OCI-LY7 (cell line): ENCODE results near the gene DPH1. TPM values are rescaled to one million over a fixed set of nuclear protein-coding genes. Genes with fewer than 3 reads are reported as not detected.

Source experiments
- BruUV-seq: library from RNA; stranded (reverse); fragments of 400-500 nt; replicated peaks from 2 replicates; lab custom pipeline; 2021; lab: Mats Ljungman, UMichigan
- CTCF ChIA-PET: fragments of 300-600 bp; sonication (Branson Sonifier 250); formaldehyde crosslinking; loops from one replicate; lab custom pipeline; 2022; ENCODE audit warnings: antibody characterized with exemption; ENCODE audit not compliant: unreplicated experiment; lab: Charles Lee
- POLR2A ChIA-PET: fragments of 300-600 bp; sonication (Branson Sonifier 250); formaldehyde crosslinking; loops from one replicate; lab custom pipeline; 2022; ENCODE audit warnings: antibody characterized with exemption; lab: Charles Lee
- DNase-seq: peaks from one replicate; pipeline ENCODE4 v3.0.0-alpha.2; 2015; ENCODE audit warnings: low spot score
- H2AFZ ChIP-seq: fragments of 200-600 bp; sonication (generic), shearing (Covaris generic); 2 replicates; pipeline ENCODE4 v1.6.1; 2014; ENCODE audit warnings: mild to moderate bottlenecking, antibody characterized with exemption, low read length, moderate library complexity
- H3K27ac ChIP-seq: fragments of 200-600 bp; sonication (generic); 2 replicates; pipeline ENCODE4 v1.5.1; 2014; ENCODE audit warnings: mixed run types, low read depth, mild to moderate bottlenecking, moderate library complexity, low read length, inconsistent platforms; ENCODE audit not compliant: poor library complexity, severe bottlenecking
- H3K36me3 ChIP-seq: fragments of 200-600 bp; sonication (generic); 2 replicates; pipeline ENCODE4 v1.6.1; 2014; ENCODE audit warnings: mild to moderate bottlenecking, antibody characterized with exemption, low read length, moderate library complexity, mixed read lengths; ENCODE audit not compliant: insufficient read depth
- H3K4me1 ChIP-seq: fragments of 200-600 bp; sonication (generic); 2 replicates; pipeline ENCODE4 v1.5.1; 2014; ENCODE audit warnings: mild to moderate bottlenecking, low read length; ENCODE audit not compliant: insufficient read depth, poor library complexity, severe bottlenecking
- H3K4me2 ChIP-seq: fragments of 200-600 bp; sonication (generic); 2 replicates; pipeline ENCODE4 v1.6.1; 2014; ENCODE audit warnings: mild to moderate bottlenecking, low read length
- H3K4me3 ChIP-seq: fragments of 200-600 bp; sonication (generic); 2 replicates; pipeline ENCODE4 v1.5.1; 2014; ENCODE audit warnings: mild to moderate bottlenecking, low read depth, low read length; ENCODE audit not compliant: poor library complexity, severe bottlenecking
- H3K79me2 ChIP-seq: fragments of 200-600 bp; sonication (generic); 2 replicates; pipeline ENCODE4 v1.6.1; 2016; ENCODE audit warnings: low read depth, mild to moderate bottlenecking, low read length, moderate library complexity, mixed read lengths; ENCODE audit not compliant: insufficient read depth
- H3K9me2 ChIP-seq: fragments of 200-600 bp; sonication (generic); 2 replicates; pipeline ENCODE4 v1.6.1; 2016; ENCODE audit warnings: mild to moderate bottlenecking, low read length, mixed read lengths; ENCODE audit not compliant: insufficient read depth
- H3K9me3 ChIP-seq: fragments of 200-600 bp; sonication (generic); 2 replicates; pipeline ENCODE4 v1.6.1; 2014; ENCODE audit warnings: mild to moderate bottlenecking, mixed run types, low read length, mixed read lengths
- H4K20me1 ChIP-seq: fragments of 200-600 bp; sonication (generic); 2 replicates; pipeline ENCODE4 v1.6.1; 2014; ENCODE audit warnings: mild to moderate bottlenecking, antibody characterized with exemption, low read length, moderate library complexity, mixed read lengths; ENCODE audit not compliant: insufficient read depth
- CTCF ChIP-seq: fragments of 200-600 bp; sonication (generic); conservative IDR thresholded peaks from 2 replicates; pipeline ENCODE4 v1.5.1; 2014; ENCODE audit warnings: mild to moderate bottlenecking, antibody characterized with exemption, low read length, moderate library complexity, mixed read lengths
- EZH2phosphoT487 ChIP-seq: fragments of 200-600 bp; sonication (generic); IDR thresholded peaks from 2 replicates; pipeline ENCODE4 v1.6.1; 2018; ENCODE audit warnings: low read depth, borderline replicate concordance, mild to moderate bottlenecking, mixed run types, antibody characterized with exemption, low read length, moderate library complexity, mixed read lengths
- intact Hi-C: fragments of 100-400 bp; cut with micrococcal nuclease; formaldehyde crosslinking; loops from one replicate; pipeline ENCODE4 v1.10.0; 2022; ENCODE audit not compliant: unreplicated experiment
- total RNA-seq, 2 experiments: library from RNA; depleted of rRNA in 1 of 2; stranded (reverse); fragments of >200 nt in 1 of 2; shearing (Covaris generic) in 1 of 2; gene quantifications; 2 replicates each; pipeline ENCODE4 v1.2.3, GENCODE V29; 2014 to 2022

Gene DPH1
- total RNA-seq, 2 experiments from 2014 or later = 26.5 to 35.1 TPM

- no TSS peak for BruUV-seq
- no peaks in the 10 kb centered on the region for H3K79me2 ChIP-seq
- intact Hi-C loops = no loop called here
- TF ChIP-seq EZH2phosphoT487 (no peak), CTCF (no peak)
- no peaks in the 10 kb centered on the region for H3K9me2 ChIP-seq
- peaks cover 4% of the 10 kb centered on the region for H3K4me1 ChIP-seq
- H3K9me3 ChIP-seq = no peaks in the 10 kb centered on the region
- H3K36me3 ChIP-seq = no peaks in the 10 kb centered on the region
- no peaks in the 10 kb centered on the region for H4K20me1 ChIP-seq
- DNase-seq = no peak
- no peak overlapping the region for H3K27ac ChIP-seq
- H2AFZ ChIP-seq = no peak overlapping the region
- ChIA-PET CTCF (no interaction called here), POLR2A (no interaction called here)
- H3K4me2 ChIP-seq = no peak overlapping the region
- H3K4me3 ChIP-seq = no peak overlapping the region
Observed at GRCh38 chr17:2023692-2024571, 6.0 kb upstream of the DPH1 start.

- ChIA-PET CTCF (no interaction called here), POLR2A (no interaction called here)
- H3K27ac ChIP-seq = no peak overlapping the region
- H3K79me2 ChIP-seq = no peaks in the 10 kb centered on the region
- H3K36me3 ChIP-seq = no peaks in the 10 kb centered on the region
- H3K4me2 ChIP-seq = peak overlapping the region; percentile 45
- BruUV-seq = no TSS peak
- H3K4me3 ChIP-seq = peak overlapping the region; percentile 34
- H3K4me1 ChIP-seq = peaks cover 7% of the 10 kb centered on the region
- no peak for DNase-seq
- TF ChIP-seq CTCF = no peak
- TF ChIP-seq EZH2phosphoT487 = peak; percentile 79
- no peaks in the 10 kb centered on the region for H3K9me3 ChIP-seq
- intact Hi-C loops = no loop called here
- H4K20me1 ChIP-seq = no peaks in the 10 kb centered on the region
- H3K9me2 ChIP-seq = no peaks in the 10 kb centered on the region
- no peak overlapping the region for H2AFZ ChIP-seq
Observed at GRCh38 chr17:2024572-2025219, 5.3 kb upstream of the DPH1 start.
